ENCODE data around the gene C16orf92.

The C16orf92 gene

GRCh38 chr16:29985271-29985811, 37.7 kb upstream of the C16orf92 start:
- no peaks in the 10 kb centered on the region; the same call in 1 of the 2 replicates for H3K36me3 ChIP-seq (ENCODE audit: low read length)
- no peaks in the 10 kb centered on the region for H4K20me1 ChIP-seq (ENCODE audit: low read depth, low read length)
- no peaks in the 10 kb centered on the region for H3K27me3 ChIP-seq (ENCODE audit: low read length)
- no peak overlapping the region for H3K27ac ChIP-seq (ENCODE audit: low read depth, low read length)
- no peak overlapping the region for H2AFZ ChIP-seq (ENCODE audit: low read depth, low read length, severe bottlenecking)
- H3F3A ChIP-seq (ENCODE audit: insufficient read depth) = no peaks in the 10 kb centered on the region
- no peak overlapping the region for H3K4me3 ChIP-seq (ENCODE audit: insufficient read depth, low read length, poor library complexity, severe bottlenecking)
- no peak for TF ChIP-seq EZH2phosphoT487 (conservative IDR thresholded peaks at IDR 0.05; ENCODE audit: low read length)
- TF ChIP-seq CTCF (IDR thresholded peaks at IDR 0.05; ENCODE audit: insufficient read depth, low read length, poor library complexity, severe bottlenecking) = no peak
- H3K9ac ChIP-seq (ENCODE audit: low read length) = no peak overlapping the region
- H3K79me2 ChIP-seq (ENCODE audit: insufficient read depth, low read length) = no peaks in the 10 kb centered on the region
- no peak overlapping the region for H3K4me2 ChIP-seq (ENCODE audit: low read depth, low read length, poor library complexity, severe bottlenecking)
- no peaks in the 10 kb centered on the region for H3K9me2 ChIP-seq (replicated peaks; ENCODE audit: insufficient read depth, low read length)
- no peaks in the 10 kb centered on the region for H3K9me3 ChIP-seq (ENCODE audit: insufficient read depth, low read length)

- Histone ChIP-seq H3K9me3 (ENCODE audit: insufficient read depth, low read length) (no peaks in the 10 kb centered on the region), H3K79me2 (ENCODE audit: insufficient read depth, low read length) (no peaks in the 10 kb centered on the region), H3K4me3 (ENCODE audit: insufficient read depth, low read length, poor library complexity, severe bottlenecking) (no peak overlapping the region), H3F3A (ENCODE audit: insufficient read depth) (no peaks in the 10 kb centered on the region), H3K27ac (ENCODE audit: low read depth, low read length) (no peak overlapping the region), H4K20me1 (ENCODE audit: low read depth, low read length) (no peaks in the 10 kb centered on the region), H3K4me2 (ENCODE audit: low read depth, low read length, poor library complexity, severe bottlenecking) (no peak overlapping the region), H3K36me3 (ENCODE audit: low read length) (no peaks in the 10 kb centered on the region; the same call in 1 of the 2 replicates), H3K9me2 (replicated peaks; ENCODE audit: insufficient read depth, low read length) (no peaks in the 10 kb centered on the region), H3K9ac (ENCODE audit: low read length) (no peak overlapping the region), H3K27me3 (ENCODE audit: low read length) (no peaks in the 10 kb centered on the region), H2AFZ (ENCODE audit: low read depth, low read length, severe bottlenecking) (no peak overlapping the region)
- TF ChIP-seq EZH2phosphoT487 (conservative IDR thresholded peaks at IDR 0.05; ENCODE audit: low read length) (no peak), CTCF (IDR thresholded peaks at IDR 0.05; ENCODE audit: insufficient read depth, low read length, poor library complexity, severe bottlenecking) (no peak)
Measured at GRCh38 chr16:29986231-29986630, 36.8 kb upstream of the C16orf92 start.

- Histone ChIP-seq H3K9me2 (replicated peaks; ENCODE audit: insufficient read depth, low read length) (no peaks in the 10 kb centered on the region), H3K27me3 (ENCODE audit: low read length) (no peaks in the 10 kb centered on the region), H3K9ac (ENCODE audit: low read length) (no peak overlapping the region), H3K4me2 (ENCODE audit: low read depth, low read length, poor library complexity, severe bottlenecking) (no peak overlapping the region), H3K9me3 (ENCODE audit: insufficient read depth, low read length) (no peaks in the 10 kb centered on the region), H3K79me2 (ENCODE audit: insufficient read depth, low read length) (no peaks in the 10 kb centered on the region), H3K4me3 (ENCODE audit: insufficient read depth, low read length, poor library complexity, severe bottlenecking) (no peak overlapping the region), H4K20me1 (ENCODE audit: low read depth, low read length) (no peaks in the 10 kb centered on the region), H3F3A (ENCODE audit: insufficient read depth) (no peaks in the 10 kb centered on the region), H3K27ac (ENCODE audit: low read depth, low read length) (no peak overlapping the region), H3K36me3 (ENCODE audit: low read length) (no peaks in the 10 kb centered on the region; the same call in 1 of the 2 replicates), H2AFZ (ENCODE audit: low read depth, low read length, severe bottlenecking) (no peak overlapping the region)
- no peak for TF ChIP-seq CTCF (IDR thresholded peaks at IDR 0.05; ENCODE audit: insufficient read depth, low read length, poor library complexity, severe bottlenecking)
- no peak for TF ChIP-seq EZH2phosphoT487 (conservative IDR thresholded peaks at IDR 0.05; ENCODE audit: low read length)
Measured at GRCh38 chr16:29986931-29987330, 36.1 kb upstream of the C16orf92 start.
